Fibroblast of lung (primary cell): ENCODE results near the gene MYMX. TPM values are rescaled to one million over a fixed set of nuclear protein-coding genes. Genes with fewer than 3 reads are reported as not detected.

ENCODE experiments used
- DNase-seq, 2 donors: peaks; one replicate each; pipeline versions ENCODE4 v3.0.0 to v3.0.0-alpha.2; 2010; ENCODE audit warnings: low read depth in 2 of 2
- H2AFZ ChIP-seq: 2 replicates; pipeline ENCODE4 v1.5.1; 2012; ENCODE audit warnings: low read length, control low read depth, inconsistent platforms
- H3K27ac ChIP-seq: 2 replicates; pipeline ENCODE4 v1.5.1; 2011; ENCODE audit warnings: low read length, control low read depth; ENCODE audit not compliant: insufficient read depth
- H3K27me3 ChIP-seq: 2 replicates; pipeline ENCODE4 v1.5.1; 2011; ENCODE audit warnings: mild to moderate bottlenecking, low read length; ENCODE audit not compliant: control insufficient read depth, insufficient read depth
- H3K36me3 ChIP-seq: 2 replicates; pipeline ENCODE4 v1.5.1; 2011; ENCODE audit warnings: low read length; ENCODE audit not compliant: control insufficient read depth, insufficient read depth
- H3K4me1 ChIP-seq: 2 replicates; pipeline ENCODE4 v1.5.1; 2011; ENCODE audit warnings: low read length; ENCODE audit not compliant: control insufficient read depth, insufficient read depth; ENCODE audit errors: extremely low read depth
- H3K4me2 ChIP-seq: 2 replicates; pipeline ENCODE4 v1.5.1; 2011; ENCODE audit warnings: low read length, control low read depth; ENCODE audit not compliant: insufficient read depth; ENCODE audit errors: extremely low read depth
- H3K4me3 ChIP-seq, 4 experiments: fragments of 200-600 bp in 1 of 4; sonication (generic) in 1 of 4; replicated peaks in 1 of 4; 2 replicates each; pipeline ENCODE4 v1.5.1; 2011 to 2016; ENCODE audit warnings: low read length in 4 of 4, low read depth in 3 of 4, mild to moderate bottlenecking in 3 of 4, control low read depth in 2 of 4, inconsistent platforms in 1 of 4, mixed read lengths in 1 of 4; ENCODE audit not compliant: insufficient read depth in 1 of 4; ENCODE audit errors: control extremely low read depth in 1 of 4
- H3K79me2 ChIP-seq: 2 replicates; pipeline ENCODE4 v1.5.1; 2012; ENCODE audit warnings: mild to moderate bottlenecking, low read length, inconsistent platforms; ENCODE audit not compliant: control insufficient read depth, insufficient read depth
- H3K9ac ChIP-seq: 2 replicates; pipeline ENCODE4 v1.5.1; 2011; ENCODE audit warnings: mild to moderate bottlenecking, low read length, control low read depth; ENCODE audit not compliant: insufficient read depth
- H3K9me3 ChIP-seq: 2 replicates; pipeline ENCODE4 v1.5.1; 2012; ENCODE audit warnings: low read depth, low read length; ENCODE audit not compliant: control insufficient read depth, insufficient read depth
- H4K20me1 ChIP-seq: 2 replicates; pipeline ENCODE4 v1.5.1; 2011; ENCODE audit warnings: low read length; ENCODE audit not compliant: control insufficient read depth, insufficient read depth; ENCODE audit errors: extremely low read depth
- EZH2 ChIP-seq: IDR thresholded peaks from 2 replicates; pipeline ENCODE4 v1.5.1; 2012; ENCODE audit warnings: low read length, control low read depth, mild to moderate bottlenecking; ENCODE audit errors: missing control alignments
- polyA plus RNA-seq, 2 donors: library from polyadenylated mRNA; depleted of rRNA in 1 of 2; stranded (reverse) in 1 of 2; unstranded in 1 of 2; fragments of >200 nt; gene quantifications; 2 replicates each; pipeline ENCODE4 v1.2.1, GENCODE V29; 2011 to 2012; ENCODE audit warnings: missing spikeins in 1 of 2
- total RNA-seq: library from RNA; depleted of rRNA; stranded (reverse); fragments of >200 nt; gene quantifications from 2 replicates; pipeline ENCODE4 v1.2.1, GENCODE V29; 2014
- TF ChIP-seq, protein P1 (sequence below), 2 donors: IDR thresholded peaks in 1 of 2; conservative IDR thresholded peaks in 1 of 2; 1 replicate in 1 of 2; 2 replicates in 1 of 2; pipeline ENCODE4 v1.5.1; 2011 to 2012; ENCODE audit warnings: low read length in 2 of 2, control low read depth in 1 of 2, inconsistent platforms in 1 of 2, low read depth in 1 of 2, mild to moderate bottlenecking in 1 of 2

Gene MYMX
- total and polyA plus RNA-seq, 2 donors (not counting 1 experiment from before 2014, with no cell fraction given), result not detected

DNA sequence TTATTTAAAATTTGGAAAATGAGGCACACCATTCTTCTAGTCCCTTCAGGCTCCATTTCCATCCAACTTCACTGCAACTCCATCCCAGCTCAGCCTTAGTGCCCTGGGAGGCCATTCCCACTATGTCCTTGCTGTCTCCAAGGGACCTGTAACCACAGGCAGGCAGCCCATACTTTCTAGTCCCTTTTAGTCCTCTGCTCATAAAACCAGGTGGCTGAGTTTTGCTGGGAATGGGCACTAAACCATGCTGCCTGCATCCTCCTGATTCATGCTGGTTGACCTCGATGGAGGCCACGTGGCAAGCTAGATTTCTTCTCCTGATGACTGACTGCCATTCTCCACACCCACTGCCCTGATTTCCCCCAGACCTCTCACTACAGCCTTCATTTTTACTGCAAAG is 27.5 kb upstream of the MYMX start:
- no peaks in the 10 kb centered on the region for H4K20me1 ChIP-seq
- H3K79me2 ChIP-seq, result no peaks in the 10 kb centered on the region
- DNase-seq, result no peak
- H3K27ac ChIP-seq, result no peak overlapping the region
- no peaks in the 10 kb centered on the region for H3K36me3 ChIP-seq
- H3K4me1 ChIP-seq, result no peaks in the 10 kb centered on the region
- no peaks in the 10 kb centered on the region for H3K27me3 ChIP-seq
- no peak overlapping the region for H3K4me2 ChIP-seq
- no peak for TF ChIP-seq EZH2
- TF ChIP-seq, protein P1, sequence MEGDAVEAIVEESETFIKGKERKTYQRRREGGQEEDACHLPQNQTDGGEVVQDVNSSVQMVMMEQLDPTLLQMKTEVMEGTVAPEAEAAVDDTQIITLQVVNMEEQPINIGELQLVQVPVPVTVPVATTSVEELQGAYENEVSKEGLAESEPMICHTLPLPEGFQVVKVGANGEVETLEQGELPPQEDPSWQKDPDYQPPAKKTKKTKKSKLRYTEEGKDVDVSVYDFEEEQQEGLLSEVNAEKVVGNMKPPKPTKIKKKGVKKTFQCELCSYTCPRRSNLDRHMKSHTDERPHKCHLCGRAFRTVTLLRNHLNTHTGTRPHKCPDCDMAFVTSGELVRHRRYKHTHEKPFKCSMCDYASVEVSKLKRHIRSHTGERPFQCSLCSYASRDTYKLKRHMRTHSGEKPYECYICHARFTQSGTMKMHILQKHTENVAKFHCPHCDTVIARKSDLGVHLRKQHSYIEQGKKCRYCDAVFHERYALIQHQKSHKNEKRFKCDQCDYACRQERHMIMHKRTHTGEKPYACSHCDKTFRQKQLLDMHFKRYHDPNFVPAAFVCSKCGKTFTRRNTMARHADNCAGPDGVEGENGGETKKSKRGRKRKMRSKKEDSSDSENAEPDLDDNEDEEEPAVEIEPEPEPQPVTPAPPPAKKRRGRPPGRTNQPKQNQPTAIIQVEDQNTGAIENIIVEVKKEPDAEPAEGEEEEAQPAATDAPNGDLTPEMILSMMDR (conservative IDR thresholded peaks at IDR 0.05 in 1 of 2, IDR thresholded peaks at IDR 0.05 in 1 of 2; ENCODE audit: low read depth in 1 of 2, low read length in 2 of 2), result no peak
- no peak overlapping the region for H2AFZ ChIP-seq
- no peaks in the 10 kb centered on the region for H3K9me3 ChIP-seq
- H3K9ac ChIP-seq, result no peak overlapping the region
- no peak overlapping the region for H3K4me3 ChIP-seq

DNA sequence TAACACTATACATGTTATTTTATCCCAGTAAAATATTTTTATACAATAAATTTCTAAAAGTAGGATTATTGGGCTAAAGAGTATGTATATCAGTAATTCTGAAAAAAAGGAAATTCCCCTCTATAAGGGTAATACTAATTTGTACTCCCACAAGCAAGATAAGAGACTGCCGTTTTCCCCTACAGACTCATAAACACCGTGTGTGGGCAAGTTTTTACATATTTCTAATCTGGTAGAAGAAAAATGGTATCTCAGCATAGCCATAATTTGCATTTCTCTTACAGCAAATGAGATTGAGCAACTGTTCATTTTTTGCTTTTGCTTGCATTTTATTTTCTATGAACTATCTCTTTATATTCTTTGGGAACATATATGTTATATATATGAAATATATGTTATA is 26.0 kb upstream of the MYMX start:
- no peaks in the 10 kb centered on the region for H3K36me3 ChIP-seq
- H3K4me1 ChIP-seq, result no peaks in the 10 kb centered on the region
- TF ChIP-seq EZH2, result no peak
- TF ChIP-seq, protein P1 (conservative IDR thresholded peaks at IDR 0.05 in 1 of 2, IDR thresholded peaks at IDR 0.05 in 1 of 2; ENCODE audit: low read depth in 1 of 2, low read length in 2 of 2), result no peak
- no peak overlapping the region for H3K27ac ChIP-seq
- no peaks in the 10 kb centered on the region for H3K9me3 ChIP-seq
- H3K9ac ChIP-seq, result no peak overlapping the region
- H3K27me3 ChIP-seq, result no peaks in the 10 kb centered on the region
- no peak overlapping the region for H3K4me2 ChIP-seq
- no peaks in the 10 kb centered on the region for H3K79me2 ChIP-seq
- no peak overlapping the region for H3K4me3 ChIP-seq
- no peaks in the 10 kb centered on the region for H4K20me1 ChIP-seq
- no peak for DNase-seq
- H2AFZ ChIP-seq, result no peak overlapping the region

DNA sequence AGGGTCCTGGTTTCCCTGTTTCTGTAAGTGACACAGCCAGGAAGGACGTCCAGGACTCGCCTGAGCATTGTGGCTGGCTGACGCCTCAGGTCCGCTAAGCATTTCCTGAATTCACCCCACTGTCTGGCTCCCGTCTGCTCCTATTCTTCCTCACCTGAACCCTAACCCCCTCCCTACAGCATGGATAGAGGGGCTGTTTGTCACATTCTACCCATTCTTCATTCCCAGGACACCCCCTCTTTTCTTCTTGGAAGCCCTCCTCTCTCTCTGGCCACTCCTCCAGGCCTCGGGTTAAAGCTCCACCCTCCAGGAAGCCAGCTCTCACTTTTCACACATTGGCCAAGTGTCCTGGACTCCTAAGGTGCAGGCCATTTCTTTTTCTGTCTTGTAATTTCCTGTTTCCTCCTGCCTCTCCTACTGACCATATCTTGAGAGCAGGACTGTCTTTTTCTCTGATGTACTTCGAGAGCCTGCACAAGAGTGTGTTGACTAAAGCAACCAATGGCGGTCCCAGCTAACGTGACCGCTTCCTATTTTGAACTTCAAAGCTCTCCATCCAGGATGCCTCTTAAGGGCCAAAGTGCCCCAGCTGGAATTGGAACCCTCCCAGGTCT is 24.2 kb upstream of the MYMX start:
- no peaks in the 10 kb centered on the region for H3K27me3 ChIP-seq
- no peak overlapping the region for H3K27ac ChIP-seq
- H4K20me1 ChIP-seq, result no peaks in the 10 kb centered on the region
- no peak for TF ChIP-seq EZH2
- TF ChIP-seq, protein P1 (conservative IDR thresholded peaks at IDR 0.05 in 1 of 2, IDR thresholded peaks at IDR 0.05 in 1 of 2; ENCODE audit: low read depth in 1 of 2, low read length in 2 of 2), result no peak
- H3K4me2 ChIP-seq, result no peak overlapping the region
- no peaks in the 10 kb centered on the region for H3K79me2 ChIP-seq
- H3K36me3 ChIP-seq, result no peaks in the 10 kb centered on the region
- H3K9ac ChIP-seq, result no peak overlapping the region
- no peaks in the 10 kb centered on the region for H3K4me1 ChIP-seq
- no peak overlapping the region for H2AFZ ChIP-seq
- no peak overlapping the region for H3K4me3 ChIP-seq
- H3K9me3 ChIP-seq, result no peaks in the 10 kb centered on the region
- no peak for DNase-seq
